H1 (cell line): ENCODE results near the gene ZNF566. TPM values are rescaled to one million over a fixed set of nuclear protein-coding genes. Genes with fewer than 3 reads are reported as not detected.
A peak's percentile ranks its signal among the peaks of the same experiment; 100 is the strongest.

ENCODE experiments used
- KDM4A ChIP-seq: IDR thresholded peaks from one replicate; pipeline ENCODE4 v1.7.1; 2012; ENCODE audit warnings: low read depth, mild to moderate bottlenecking, moderate library complexity, low read length, inconsistent platforms; ENCODE audit not compliant: severe bottlenecking
- NRF1 ChIP-seq: IDR thresholded peaks from 2 replicates; pipeline ENCODE4 v1.6.1; 2011; ENCODE audit warnings: mild to moderate bottlenecking, low read depth, low read length, improper control_type of control experiment
- PHF8 ChIP-seq: fragments of 200-600 bp; sonication (generic); conservative IDR thresholded peaks from 2 replicates; pipeline ENCODE4 v1.7.1; 2012; ENCODE audit warnings: low read depth, mild to moderate bottlenecking, inconsistent platforms, low read length, moderate library complexity
- SP1 ChIP-seq: IDR thresholded peaks from 2 replicates; pipeline ENCODE4 v1.6.1; 2011; ENCODE audit warnings: low read depth, low read length
- SP4 ChIP-seq: IDR thresholded peaks from 2 replicates; pipeline ENCODE4 v1.6.1; 2012; ENCODE audit warnings: low read length, inconsistent platforms
- TAF1 ChIP-seq: IDR thresholded peaks from 2 replicates; pipeline ENCODE4 v1.6.1; 2011; ENCODE audit warnings: mild to moderate bottlenecking, low read depth, low read length
- polyA plus RNA-seq, 7 experiments: library from polyadenylated mRNA; depleted of rRNA in 3 of 7; stranded (reverse) in 5 of 7; unstranded in 2 of 7; fragments of >200 nt in 5 of 7; fragments of 200-250 nt in 2 of 7; gene quantifications; 1 replicate in 5 of 7; 2 replicates in 1 of 7; 4 replicates in 1 of 7; pipeline versions ENCODE4 v1.2.1 to v1.2.3, GENCODE V29; 2011 to 2013; ENCODE audit warnings: missing spikeins in 2 of 7, mixed read lengths in 2 of 7
- total RNA-seq: library from RNA; stranded (reverse); fragmentation: NEBNext Ultra II Directional; extraction: Animal tissue kit (Norgen Biotek cat#: 25700); gene quantifications from 2 replicates; pipeline ENCODE4 v1.2.1, GENCODE V29; 2021
- TF ChIP-seq, protein P1 (sequence below): IDR thresholded peaks from 2 replicates; pipeline ENCODE4 v1.6.1; 2012; ENCODE audit warnings: inconsistent platforms
- TF ChIP-seq, protein P2 (sequence below): IDR thresholded peaks from 2 replicates; pipeline ENCODE4 v1.6.1; 2011; ENCODE audit warnings: low read length, improper control_type of control experiment

Gene ZNF566
- total and polyA plus RNA-seq, 2 of the 8 experiments (the other 6 are each of a cell fraction or from before 2014, with no cell fraction given): 6.9 to 16.6 TPM

DNA sequence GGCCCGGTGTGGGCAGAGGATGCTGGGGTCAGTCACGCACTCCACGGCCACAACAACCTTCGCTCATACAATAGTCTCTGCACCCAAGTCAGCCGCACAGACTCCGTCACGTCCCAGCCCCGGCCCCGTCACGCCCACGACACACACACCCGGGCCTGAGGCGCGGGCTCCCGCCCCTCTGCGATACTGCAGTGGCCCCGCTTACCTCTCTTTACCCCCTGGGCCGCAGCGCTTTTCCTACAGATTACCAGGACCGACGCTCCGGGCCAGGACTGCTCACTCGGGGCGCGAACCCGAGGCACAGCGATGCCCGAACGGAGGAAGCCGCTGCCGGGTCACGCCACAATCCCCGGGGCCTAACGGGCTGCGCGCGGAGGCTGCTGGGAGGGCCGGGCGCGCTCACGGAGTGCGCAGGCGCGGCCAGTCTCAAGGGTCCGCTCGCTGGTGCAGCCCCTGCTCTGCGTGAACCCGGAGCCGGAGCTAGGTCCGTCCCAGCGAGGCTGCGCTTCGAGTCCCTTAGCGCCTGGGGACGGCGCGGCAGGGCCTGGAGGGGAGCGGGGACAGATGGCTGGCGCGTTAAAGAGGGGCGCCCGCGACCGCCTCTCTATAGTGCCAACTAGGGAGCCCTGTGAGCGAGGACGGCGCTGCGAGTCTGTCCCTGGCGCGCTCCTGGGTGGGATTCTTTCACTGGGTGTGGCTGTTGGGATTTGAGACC is 70.9 kb downstream of the ZNF566 start, which contains the start of gene ZFP82 (continued):
- TF ChIP-seq, protein P1, sequence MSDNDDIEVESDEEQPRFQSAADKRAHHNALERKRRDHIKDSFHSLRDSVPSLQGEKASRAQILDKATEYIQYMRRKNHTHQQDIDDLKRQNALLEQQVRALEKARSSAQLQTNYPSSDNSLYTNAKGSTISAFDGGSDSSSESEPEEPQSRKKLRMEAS: peak; percentile 76; the same call in 1 of the 2 replicates
- TF ChIP-seq SP4 (no peak), KDM4A (peak; percentile 81), NRF1 (peak; percentile 59), TAF1 (peak; percentile 62), SP1 (no peak), PHF8 (peak; percentile 72)
- TF ChIP-seq, protein P2, sequence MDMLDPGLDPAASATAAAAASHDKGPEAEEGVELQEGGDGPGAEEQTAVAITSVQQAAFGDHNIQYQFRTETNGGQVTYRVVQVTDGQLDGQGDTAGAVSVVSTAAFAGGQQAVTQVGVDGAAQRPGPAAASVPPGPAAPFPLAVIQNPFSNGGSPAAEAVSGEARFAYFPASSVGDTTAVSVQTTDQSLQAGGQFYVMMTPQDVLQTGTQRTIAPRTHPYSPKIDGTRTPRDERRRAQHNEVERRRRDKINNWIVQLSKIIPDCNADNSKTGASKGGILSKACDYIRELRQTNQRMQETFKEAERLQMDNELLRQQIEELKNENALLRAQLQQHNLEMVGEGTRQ: no peak
